HCT116 (cell line): ENCODE measurements around the gene TMEM45A. TPM values are rescaled to one million over a fixed set of nuclear protein-coding genes. Genes with fewer than 3 reads are reported as not detected.

ENCODE experiments used
- ATAC-seq: fragments of 200-7000 bp; cut with Tn5 transposase; 2 replicates; pipeline ENCODE4 v1.9.1; 2020; ENCODE audit warnings: mild to moderate bottlenecking, moderate library complexity
- BruUV-seq: library from RNA; stranded (reverse); fragments of 400-500 nt; replicated peaks from 2 replicates; lab custom pipeline; 2021; lab: Mats Ljungman, UMichigan
- CTCF ChIA-PET: fragments of 300-600 bp; sonication (Branson Sonifier 250); formaldehyde crosslinking; loops from one replicate; lab custom pipeline; 2021; ENCODE audit warnings: antibody characterized with exemption; lab: Charles Lee
- POLR2A ChIA-PET: fragments of 300-600, 350-600 bp; sonication (Branson Sonifier 250); formaldehyde crosslinking; loops from one replicate; lab custom pipeline; 2021; ENCODE audit warnings: antibody characterized with exemption; lab: Charles Lee
- RAD21 ChIA-PET, 2 experiments: fragments of 300-600 bp; sonication (Branson Sonifier 250); formaldehyde crosslinking; loops; one replicate each; lab custom pipeline; 2023; ENCODE audit warnings: low total read pairs in 2 of 2; ENCODE audit not compliant: uncharacterized antibody in 2 of 2, unreplicated experiment in 2 of 2, low non-redundant PET in 1 of 2; lab: Charles Lee
- DNase-seq: peaks from one replicate; pipeline ENCODE4 v3.0.0-alpha.2; 2010; ENCODE audit warnings: low read depth, low spot score
- H2AFZ ChIP-seq: fragments of 200-600 bp; shearing (Covaris generic), sonication (generic); 2 replicates; pipeline ENCODE4 v1.6.1; 2017; ENCODE audit warnings: low read depth, mixed run types, mixed read lengths, antibody characterized with exemption, low read length; ENCODE audit not compliant: poor library complexity, severe bottlenecking
- H3K27ac ChIP-seq: 2 replicates; pipeline ENCODE4 v1.5.1; 2012; ENCODE audit warnings: low read depth, low read length
- H3K27me3 ChIP-seq: fragments of 200-600 bp; sonication (generic); 2 replicates; pipeline ENCODE4 v1.6.1; 2016; ENCODE audit warnings: mixed run types, low read length, mixed read lengths; ENCODE audit not compliant: insufficient read depth
- H3K36me3 ChIP-seq, 2 experiments: fragments of 200-500 bp in 1 of 2; fragments of 200-600 bp in 1 of 2; sonication (Bioruptor generic) in 1 of 2; sonication (generic) in 1 of 2; 2 replicates each; pipeline versions ENCODE4 v1.5.1 to v1.6.1; 2014 to 2016; ENCODE audit warnings: low read length in 2 of 2, inconsistent platforms in 1 of 2, mixed read lengths in 1 of 2, mixed run types in 1 of 2; ENCODE audit not compliant: insufficient read depth in 2 of 2, control insufficient read depth in 1 of 2
- H3K4me1 ChIP-seq, 2 experiments: fragments of 200-600 bp in 1 of 2; sonication (generic) in 1 of 2; 2 replicates each; pipeline versions ENCODE4 v1.5.1 to v1.6.1; 2012 to 2017; ENCODE audit warnings: low read length in 2 of 2, inconsistent platforms in 1 of 2, mild to moderate bottlenecking in 1 of 2, mixed read lengths in 1 of 2, mixed run types in 1 of 2, moderate library complexity in 1 of 2; ENCODE audit not compliant: insufficient read depth in 2 of 2, control insufficient read depth in 1 of 2
- H3K4me2 ChIP-seq: fragments of 200-600 bp; sonication (generic); 2 replicates; pipeline ENCODE4 v1.6.1; 2017; ENCODE audit warnings: mixed run types, low read length, mixed read lengths
- H3K4me3 ChIP-seq, 2 experiments: fragments of 200-600 bp in 1 of 2; sonication (generic) in 1 of 2; replicated peaks in 1 of 2; 2 replicates each; pipeline ENCODE4 v1.5.1; 2011 to 2016; ENCODE audit warnings: low read length in 2 of 2, control low read depth in 1 of 2, low read depth in 1 of 2, mild to moderate bottlenecking in 1 of 2, mixed read lengths in 1 of 2, mixed run types in 1 of 2
- H3K79me2 ChIP-seq: fragments of 200-600 bp; sonication (generic); 2 replicates; pipeline ENCODE4 v1.6.1; 2017; ENCODE audit warnings: mild to moderate bottlenecking, mixed run types, low read length, moderate library complexity, mixed read lengths; ENCODE audit not compliant: insufficient read depth
- H3K9ac ChIP-seq: fragments of 200-600 bp; sonication (generic); 2 replicates; pipeline ENCODE4 v1.6.1; 2016; ENCODE audit warnings: low read length, mixed read lengths
- H3K9me2 ChIP-seq: fragments of 200-600 bp; sonication (generic), shearing (Covaris generic); 2 replicates; pipeline ENCODE4 v1.6.1; 2017; ENCODE audit warnings: mixed run types, mild to moderate bottlenecking, moderate library complexity; ENCODE audit not compliant: insufficient read depth
- H3K9me3 ChIP-seq, 2 experiments: fragments of 200-500 bp in 1 of 2; fragments of 200-600 bp in 1 of 2; sonication (Bioruptor generic) in 1 of 2; sonication (generic) in 1 of 2; 2 replicates each; pipeline ENCODE4 v1.6.1; 2014 to 2017; ENCODE audit warnings: low read length in 2 of 2, mixed read lengths in 2 of 2, inconsistent platforms in 1 of 2, low read depth in 1 of 2, mild to moderate bottlenecking in 1 of 2, mixed run types in 1 of 2, moderate library complexity in 1 of 2; ENCODE audit not compliant: control insufficient read depth in 1 of 2, insufficient read depth in 1 of 2
- H4K20me1 ChIP-seq: fragments of 200-600 bp; sonication (generic), shearing (Covaris generic); 2 replicates; pipeline ENCODE4 v1.6.1; 2017; ENCODE audit warnings: mixed run types, mild to moderate bottlenecking, moderate library complexity; ENCODE audit not compliant: insufficient read depth
- ATF3 ChIP-seq: IDR thresholded peaks from 2 replicates; pipeline ENCODE4 v1.6.1; 2012
- CBX3 ChIP-seq: IDR thresholded peaks from 2 replicates; pipeline ENCODE4 v1.6.1; 2012; ENCODE audit warnings: low read depth
- CEBPB ChIP-seq: IDR thresholded peaks from 2 replicates; pipeline ENCODE4 v1.6.1; 2012; ENCODE audit warnings: low read depth
- EGR1 ChIP-seq: IDR thresholded peaks from 2 replicates; pipeline ENCODE4 v1.6.1; 2012; ENCODE audit warnings: low read depth
- ELF1 ChIP-seq: IDR thresholded peaks from 2 replicates; pipeline ENCODE4 v1.6.1; 2012; ENCODE audit warnings: low read depth, borderline replicate concordance
- EZH2 ChIP-seq: fragments of 200-600 bp; sonication (generic); IDR thresholded peaks from 2 replicates; pipeline ENCODE4 v1.6.1; 2017; ENCODE audit warnings: antibody characterized with exemption, mixed run types
- EZH2phosphoT487 ChIP-seq: fragments of 200-600 bp; IDR thresholded peaks from 2 replicates; pipeline ENCODE4 v1.6.1; 2018; ENCODE audit warnings: antibody characterized with exemption, borderline replicate concordance
- FOSL1 ChIP-seq: IDR thresholded peaks from 2 replicates; pipeline ENCODE4 v1.6.1; 2012; ENCODE audit warnings: low read depth
- JUND ChIP-seq: IDR thresholded peaks from 2 replicates; pipeline ENCODE4 v1.6.1; 2012
- POLR2A ChIP-seq: IDR thresholded peaks from 2 replicates; pipeline ENCODE4 v1.7.0; 2011; ENCODE audit warnings: borderline replicate concordance; ENCODE audit not compliant: insufficient read depth, insufficient read length; ENCODE audit errors: extremely low read depth
- RAD21 ChIP-seq: IDR thresholded peaks from 2 replicates; pipeline ENCODE4 v1.6.1; 2012; ENCODE audit warnings: low read depth, mild to moderate bottlenecking
- SIN3A ChIP-seq: IDR thresholded peaks from 2 replicates; pipeline ENCODE4 v1.6.1; 2012; ENCODE audit warnings: low read depth
- SP1 ChIP-seq: IDR thresholded peaks from 2 replicates; pipeline ENCODE4 v1.6.1; 2012; ENCODE audit warnings: low read depth
- SRF ChIP-seq: IDR thresholded peaks from 2 replicates; pipeline ENCODE4 v1.6.1; 2012; ENCODE audit warnings: low read depth
- TCF7L2 ChIP-seq: IDR thresholded peaks from 2 replicates; pipeline ENCODE4 v1.7.0; 2011; ENCODE audit warnings: borderline replicate concordance, inconsistent platforms; ENCODE audit not compliant: insufficient read depth, insufficient read length; ENCODE audit errors: extremely low read depth
- YY1 ChIP-seq: IDR thresholded peaks from 2 replicates; pipeline ENCODE4 v1.6.1; 2011; ENCODE audit warnings: low read length, low read depth, moderate library complexity, mild to moderate bottlenecking; ENCODE audit not compliant: insufficient replicate concordance; ENCODE audit errors: extremely low read depth
- ZFX ChIP-seq: fragments of 450-650 bp; IDR thresholded peaks from 2 replicates; pipeline ENCODE4 v1.6.1; 2017
- ZNF274 ChIP-seq: fragments of 200-500 bp; sonication (Bioruptor generic); IDR thresholded peaks from 2 replicates; pipeline ENCODE4 v1.6.1; 2014; ENCODE audit warnings: mild to moderate bottlenecking, low read depth, low read length, inconsistent platforms
- intact Hi-C: fragments of 100-400 bp; cut with micrococcal nuclease; formaldehyde crosslinking; loops from 2 replicates; pipeline ENCODE4 v1.10.0; 2022
- total RNA-seq: library from RNA; stranded (reverse); gene quantifications from one replicate; pipeline ENCODE4 v1.2.1, GENCODE V29; 2021; ENCODE audit not compliant: unreplicated experiment
- TF ChIP-seq, protein P1 (sequence below): IDR thresholded peaks from 2 replicates; pipeline ENCODE4 v1.6.1; 2012
- TF ChIP-seq, protein P2 (sequence below): IDR thresholded peaks from 2 replicates; pipeline ENCODE4 v1.6.1; 2011; ENCODE audit warnings: mild to moderate bottlenecking, low read length, moderate library complexity; ENCODE audit not compliant: insufficient replicate concordance; ENCODE audit errors: extremely low read depth

Gene TMEM45A
- total RNA-seq, 1 experiment from 2014 or later: 5.0 TPM

- TF ChIP-seq JUND: no peak
- TF ChIP-seq TCF7L2: no peak
- no peak for TF ChIP-seq CBX3
- TF ChIP-seq SIN3A: no peak
- no peak for TF ChIP-seq EZH2phosphoT487
- TF ChIP-seq RAD21: no peak
- no peak for TF ChIP-seq ATF3
- TF ChIP-seq SRF: no peak
- TF ChIP-seq ZFX: no peak
- no peak for TF ChIP-seq EZH2
- TF ChIP-seq ZNF274: no peak
- no peak for TF ChIP-seq SP1
- no peak for TF ChIP-seq POLR2A
- TF ChIP-seq EGR1: no peak
- ATAC-seq: no peak
- no TSS peak for BruUV-seq
- CTCF ChIA-PET: no interaction called here
- Histone ChIP-seq H4K20me1 (no peaks in the 10 kb centered on the region), H3K4me1 (no peaks in the 10 kb centered on the region), H3K27me3 (no peaks in the 10 kb centered on the region), H3K27ac (no peak overlapping the region), H3K79me2 (no peaks in the 10 kb centered on the region), H3K9me2 (no peaks in the 10 kb centered on the region), H3K4me2 (no peak overlapping the region), H2AFZ (no peak overlapping the region), H3K4me3 (no peak overlapping the region), H3K9me3 (no peaks in the 10 kb centered on the region), H3K9ac (no peak overlapping the region), H3K36me3 (no peaks in the 10 kb centered on the region)
- intact Hi-C loops: no loop called here
- POLR2A ChIA-PET: no interaction called here
- no peak for DNase-seq
- RAD21 ChIA-PET: no interaction called here
Measured at GRCh38 chr3:100516838-100517237, 24.4 kb downstream of the TMEM45A start.

DNA sequence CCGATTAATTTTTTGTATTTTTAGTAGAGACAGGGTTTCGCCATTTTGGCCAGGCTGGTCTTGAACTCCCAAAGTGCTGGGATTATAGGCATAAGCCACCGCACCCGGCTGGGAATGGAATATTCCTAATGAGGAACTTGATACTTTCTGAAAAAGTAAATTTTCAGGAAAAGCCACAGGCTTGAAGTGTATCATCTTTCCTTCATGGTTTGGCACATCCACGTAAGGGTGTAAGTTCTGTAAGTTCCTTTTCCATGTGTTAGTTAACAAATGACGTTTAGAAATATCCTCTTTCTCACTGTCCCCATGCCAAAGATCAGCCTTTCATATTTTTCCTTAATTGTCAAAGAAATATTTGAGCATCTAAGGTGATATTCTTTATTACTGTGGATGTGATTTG lies 24.9 kb downstream of the TMEM45A start:
- no peak for DNase-seq
- no peak overlapping the region for H3K9ac ChIP-seq
- ChIA-PET POLR2A (no interaction called here), CTCF (no interaction called here), RAD21 (no interaction called here)
- no peak for ATAC-seq
- BruUV-seq: no TSS peak
- H3K4me1 ChIP-seq: no peaks in the 10 kb centered on the region
- H3K4me2 ChIP-seq: no peak overlapping the region
- no peak overlapping the region for H3K27ac ChIP-seq
- H2AFZ ChIP-seq: no peak overlapping the region
- no peaks in the 10 kb centered on the region for H3K9me3 ChIP-seq
- no peaks in the 10 kb centered on the region for H4K20me1 ChIP-seq
- H3K79me2 ChIP-seq: no peaks in the 10 kb centered on the region
- no peaks in the 10 kb centered on the region for H3K27me3 ChIP-seq
- no peak overlapping the region for H3K4me3 ChIP-seq
- H3K9me2 ChIP-seq: no peaks in the 10 kb centered on the region
- no peaks in the 10 kb centered on the region for H3K36me3 ChIP-seq
- intact Hi-C loops: no loop called here
- no peak for TF ChIP-seq FOSL1
- no peak for TF ChIP-seq CEBPB
- no peak for TF ChIP-seq ATF3
- TF ChIP-seq SIN3A: no peak
- TF ChIP-seq, protein P1, sequence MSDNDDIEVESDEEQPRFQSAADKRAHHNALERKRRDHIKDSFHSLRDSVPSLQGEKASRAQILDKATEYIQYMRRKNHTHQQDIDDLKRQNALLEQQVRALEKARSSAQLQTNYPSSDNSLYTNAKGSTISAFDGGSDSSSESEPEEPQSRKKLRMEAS: no peak
- no peak for TF ChIP-seq POLR2A
- TF ChIP-seq YY1: no peak
- no peak for TF ChIP-seq CBX3
- TF ChIP-seq EZH2: no peak
- TF ChIP-seq EGR1: no peak
- TF ChIP-seq, protein P2, sequence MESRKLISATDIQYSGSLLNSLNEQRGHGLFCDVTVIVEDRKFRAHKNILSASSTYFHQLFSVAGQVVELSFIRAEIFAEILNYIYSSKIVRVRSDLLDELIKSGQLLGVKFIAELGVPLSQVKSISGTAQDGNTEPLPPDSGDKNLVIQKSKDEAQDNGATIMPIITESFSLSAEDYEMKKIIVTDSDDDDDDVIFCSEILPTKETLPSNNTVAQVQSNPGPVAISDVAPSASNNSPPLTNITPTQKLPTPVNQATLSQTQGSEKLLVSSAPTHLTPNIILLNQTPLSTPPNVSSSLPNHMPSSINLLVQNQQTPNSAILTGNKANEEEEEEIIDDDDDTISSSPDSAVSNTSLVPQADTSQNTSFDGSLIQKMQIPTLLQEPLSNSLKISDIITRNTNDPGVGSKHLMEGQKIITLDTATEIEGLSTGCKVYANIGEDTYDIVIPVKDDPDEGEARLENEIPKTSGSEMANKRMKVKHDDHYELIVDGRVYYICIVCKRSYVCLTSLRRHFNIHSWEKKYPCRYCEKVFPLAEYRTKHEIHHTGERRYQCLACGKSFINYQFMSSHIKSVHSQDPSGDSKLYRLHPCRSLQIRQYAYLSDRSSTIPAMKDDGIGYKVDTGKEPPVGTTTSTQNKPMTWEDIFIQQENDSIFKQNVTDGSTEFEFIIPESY: no peak
- no peak for TF ChIP-seq SP1
- TF ChIP-seq ZFX: no peak
- TF ChIP-seq ELF1: no peak
- TF ChIP-seq RAD21: no peak
